ENCODE data around the gene FYB1. TPM values are rescaled to one million over a fixed set of nuclear protein-coding genes. Genes with fewer than 3 reads are reported as not detected.

The FYB1 gene
- total and polyA plus RNA-seq, 2 of the 4 experiments (the other 2 are of a cell fraction): not detected

- Histone ChIP-seq H3K4me2 (ENCODE audit: low read depth, low read length) (no peak overlapping the region), H2BK120ac (ENCODE audit: low read depth, low read length) (no peak overlapping the region), H4K91ac (ENCODE audit: insufficient read depth, low read depth, low read length) (no peak overlapping the region), H3K56ac (ENCODE audit: extremely low read depth, insufficient read depth, low read length) (no peak overlapping the region), H2BK20ac (ENCODE audit: low read depth, low read length) (no peak overlapping the region), H3K4ac (ENCODE audit: low read depth, low read length) (no peak overlapping the region), H2AK5ac (ENCODE audit: low read depth, low read length) (no peak overlapping the region), H2BK15ac (ENCODE audit: low read depth, low read length) (no peak overlapping the region; the same call in 2 of the 3 replicates), H4K5ac (ENCODE audit: low read depth, low read length) (no peak overlapping the region), H3K18ac (ENCODE audit: low read depth, low read length) (no peak overlapping the region), H3K4me1 (ENCODE audit: control insufficient read depth, insufficient read depth, low read length) (peaks cover 5% of the 10 kb centered on the region; the same call in 1 of the 2 replicates), H3K4me3 (ENCODE audit: insufficient read depth, low read depth, low read length) (no peak overlapping the region), H3K79me1 (ENCODE audit: low read depth in 1 of 2, low read length in 2 of 2) (peaks cover 26 to 48% of the 10 kb centered on the region in 2 experiments), H2AFZ (replicated peaks; ENCODE audit: low read length, poor library complexity) (no peak overlapping the region), H3K36me3 (ENCODE audit: control insufficient read depth, insufficient read depth, low read length) (peaks cover 11% of the 10 kb centered on the region), H4K20me1 (ENCODE audit: insufficient read depth, low read length) (peaks cover 54% of the 10 kb centered on the region), H3K9me1 (ENCODE audit: insufficient read depth, low read length) (peaks cover 7% of the 10 kb centered on the region), H3K9ac (ENCODE audit: low read depth, low read length) (no peak overlapping the region), H3K23ac (ENCODE audit: low read depth, low read length) (no peak overlapping the region; the same call in 1 of the 2 replicates), H3K9me3 (ENCODE audit: control insufficient read depth, insufficient read depth, low read length) (peaks cover 7% of the 10 kb centered on the region), H2BK5ac (ENCODE audit: low read depth, low read length, poor library complexity, severe bottlenecking) (no peak overlapping the region), H3K27ac (ENCODE audit: insufficient read depth, low read length) (no peak overlapping the region), H2AK9ac (replicated peaks; ENCODE audit: low read depth, low read length, poor library complexity) (no peak overlapping the region), H4K8ac (ENCODE audit: low read depth in 2 of 2, low read length in 2 of 2) (no peak overlapping the region), H3K27me3 (ENCODE audit: control insufficient read depth, insufficient read depth, low read length) (no peaks in the 10 kb centered on the region), H3K14ac (replicated peaks; ENCODE audit: low read depth, low read length) (no peak overlapping the region)
- BruUV-seq (replicated peaks): no TSS peak
- in situ Hi-C loops (cut with MboI; ENCODE audit: low sequenced_read_pairs) (no loop called here), dilution Hi-C loops (cut with HindIII; ENCODE audit: low sequenced_read_pairs, unreplicated experiment) (no loop called here), intact Hi-C loops (cut with micrococcal nuclease) (no loop called here)
- ChIA-PET POLR2A (ENCODE audit: unreplicated experiment) (no interaction called here), CTCF (interaction anchor here (1.0 kb wide), 1 partner anchor 10 kb away, joined by 7 read pairs; no protein-coding TSS in a partner anchor)
- ATAC-seq (ENCODE audit: low read depth) (no peak), DNase-seq (no peak)
- no peak for TF ChIP-seq SMC3 (IDR thresholded peaks at IDR 0.05; ENCODE audit: low read depth, low read length)
- no peak for TF ChIP-seq RCOR1 (IDR thresholded peaks at IDR 0.05; ENCODE audit: insufficient replicate concordance, low read length)
- TF ChIP-seq, protein P1, sequence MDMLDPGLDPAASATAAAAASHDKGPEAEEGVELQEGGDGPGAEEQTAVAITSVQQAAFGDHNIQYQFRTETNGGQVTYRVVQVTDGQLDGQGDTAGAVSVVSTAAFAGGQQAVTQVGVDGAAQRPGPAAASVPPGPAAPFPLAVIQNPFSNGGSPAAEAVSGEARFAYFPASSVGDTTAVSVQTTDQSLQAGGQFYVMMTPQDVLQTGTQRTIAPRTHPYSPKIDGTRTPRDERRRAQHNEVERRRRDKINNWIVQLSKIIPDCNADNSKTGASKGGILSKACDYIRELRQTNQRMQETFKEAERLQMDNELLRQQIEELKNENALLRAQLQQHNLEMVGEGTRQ (IDR thresholded peaks at IDR 0.05; ENCODE audit: low read depth, low read length): no peak
- no peak for TF ChIP-seq CHD1 (IDR thresholded peaks at IDR 0.05; ENCODE audit: low read depth, low read length)
- no peak for TF ChIP-seq RFX5 (IDR thresholded peaks at IDR 0.05; ENCODE audit: low read depth, low read length)
- no peak for TF ChIP-seq CEBPB (IDR thresholded peaks at IDR 0.05; ENCODE audit: low read depth, low read length)
- TF ChIP-seq NFE2L2 (IDR thresholded peaks at IDR 0.05; ENCODE audit: low read depth, low read length): no peak
- TF ChIP-seq MAFK (IDR thresholded peaks at IDR 0.05; ENCODE audit: low read depth, low read length): no peak
- no peak for TF ChIP-seq RAD21 (IDR thresholded peaks at IDR 0.05; ENCODE audit: low read length)
- TF ChIP-seq CTCF (conservative IDR thresholded peaks at IDR 0.05; ENCODE audit: low read depth, low read length): no peak
- no peak for TF ChIP-seq BHLHE40 (IDR thresholded peaks at IDR 0.05; ENCODE audit: low read depth, low read length)
- no peak for TF ChIP-seq FOS (IDR thresholded peaks at IDR 0.05; ENCODE audit: low read depth, low read length)
- TF ChIP-seq MXI1 (IDR thresholded peaks at IDR 0.05; ENCODE audit: borderline replicate concordance, low read depth, low read length): no peak
- whole genome bisulfite sequencing, 2 experiments (ENCODE audit: extremely low coverage in 2 of 2, insufficient read length in 1 of 2): no CpG with 5 or more reads among the region's 3 CpGs
Observed at GRCh38 chr5:39062104-39062503, 157.3 kb downstream of the FYB1 start.
